ENCODE results near the gene BCL11A.

DNA sequence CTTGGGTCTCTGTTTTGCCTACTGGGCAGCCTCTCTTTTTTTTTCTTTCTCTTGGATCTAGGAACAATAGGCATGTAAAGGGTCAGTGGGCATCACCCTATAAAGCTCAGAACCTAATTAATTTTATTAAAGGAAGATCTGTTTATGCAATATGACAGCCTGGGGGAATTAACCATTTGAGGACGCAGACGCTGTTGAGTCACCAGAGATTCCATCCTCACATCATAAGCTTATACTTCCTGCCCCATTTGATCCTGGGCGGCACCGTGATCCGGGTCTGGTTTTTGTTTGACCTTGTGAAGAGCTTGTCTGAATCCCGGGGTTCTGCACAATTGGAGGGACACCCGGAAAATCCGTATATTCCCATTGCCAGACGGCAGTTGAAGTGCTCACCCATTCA, 16.8 kb upstream of the BCL11A start:
- TF ChIP-seq POLR2A (IDR thresholded peaks at IDR 0.05) = no peak
- TF ChIP-seq, protein P1, sequence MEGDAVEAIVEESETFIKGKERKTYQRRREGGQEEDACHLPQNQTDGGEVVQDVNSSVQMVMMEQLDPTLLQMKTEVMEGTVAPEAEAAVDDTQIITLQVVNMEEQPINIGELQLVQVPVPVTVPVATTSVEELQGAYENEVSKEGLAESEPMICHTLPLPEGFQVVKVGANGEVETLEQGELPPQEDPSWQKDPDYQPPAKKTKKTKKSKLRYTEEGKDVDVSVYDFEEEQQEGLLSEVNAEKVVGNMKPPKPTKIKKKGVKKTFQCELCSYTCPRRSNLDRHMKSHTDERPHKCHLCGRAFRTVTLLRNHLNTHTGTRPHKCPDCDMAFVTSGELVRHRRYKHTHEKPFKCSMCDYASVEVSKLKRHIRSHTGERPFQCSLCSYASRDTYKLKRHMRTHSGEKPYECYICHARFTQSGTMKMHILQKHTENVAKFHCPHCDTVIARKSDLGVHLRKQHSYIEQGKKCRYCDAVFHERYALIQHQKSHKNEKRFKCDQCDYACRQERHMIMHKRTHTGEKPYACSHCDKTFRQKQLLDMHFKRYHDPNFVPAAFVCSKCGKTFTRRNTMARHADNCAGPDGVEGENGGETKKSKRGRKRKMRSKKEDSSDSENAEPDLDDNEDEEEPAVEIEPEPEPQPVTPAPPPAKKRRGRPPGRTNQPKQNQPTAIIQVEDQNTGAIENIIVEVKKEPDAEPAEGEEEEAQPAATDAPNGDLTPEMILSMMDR (IDR thresholded peaks at IDR 0.05) = no peak
- no peak for TF ChIP-seq POLR2AphosphoS5 (IDR thresholded peaks at IDR 0.05)
- TF ChIP-seq EP300 (IDR thresholded peaks at IDR 0.05) = no peak
